ENCODE measurements around the gene PIP5K1C.

The PIP5K1C gene

GRCh38 chr19:3693025-3693925 is 7.0 kb downstream of the PIP5K1C start:
- Histone ChIP-seq H2AFZ (ENCODE audit: low read depth, low read length, severe bottlenecking) (no peak overlapping the region), H3K4me3 (ENCODE audit: insufficient read depth, low read length, poor library complexity, severe bottlenecking) (no peak overlapping the region), H3K36me3 (ENCODE audit: low read length) (no peaks in the 10 kb centered on the region), H3F3A (ENCODE audit: insufficient read depth) (no peaks in the 10 kb centered on the region), H3K9me2 (replicated peaks; ENCODE audit: insufficient read depth, low read length) (no peaks in the 10 kb centered on the region), H3K9ac (ENCODE audit: low read length) (no peak overlapping the region), H3K4me2 (ENCODE audit: low read depth, low read length, poor library complexity, severe bottlenecking) (no peak overlapping the region), H3K27ac (ENCODE audit: low read depth, low read length) (no peak overlapping the region), H3K27me3 (ENCODE audit: low read length) (no peaks in the 10 kb centered on the region), H3K79me2 (ENCODE audit: insufficient read depth, low read length) (no peaks in the 10 kb centered on the region), H4K20me1 (ENCODE audit: low read depth, low read length) (0 out of 2 replicates have a peak, but pooled peaks cover 3% of the 10 kb centered on the region), H3K9me3 (ENCODE audit: insufficient read depth, low read length) (no peaks in the 10 kb centered on the region)
- no peak for TF ChIP-seq EZH2phosphoT487 (conservative IDR thresholded peaks at IDR 0.05; ENCODE audit: low read length)
- TF ChIP-seq, protein P1, sequence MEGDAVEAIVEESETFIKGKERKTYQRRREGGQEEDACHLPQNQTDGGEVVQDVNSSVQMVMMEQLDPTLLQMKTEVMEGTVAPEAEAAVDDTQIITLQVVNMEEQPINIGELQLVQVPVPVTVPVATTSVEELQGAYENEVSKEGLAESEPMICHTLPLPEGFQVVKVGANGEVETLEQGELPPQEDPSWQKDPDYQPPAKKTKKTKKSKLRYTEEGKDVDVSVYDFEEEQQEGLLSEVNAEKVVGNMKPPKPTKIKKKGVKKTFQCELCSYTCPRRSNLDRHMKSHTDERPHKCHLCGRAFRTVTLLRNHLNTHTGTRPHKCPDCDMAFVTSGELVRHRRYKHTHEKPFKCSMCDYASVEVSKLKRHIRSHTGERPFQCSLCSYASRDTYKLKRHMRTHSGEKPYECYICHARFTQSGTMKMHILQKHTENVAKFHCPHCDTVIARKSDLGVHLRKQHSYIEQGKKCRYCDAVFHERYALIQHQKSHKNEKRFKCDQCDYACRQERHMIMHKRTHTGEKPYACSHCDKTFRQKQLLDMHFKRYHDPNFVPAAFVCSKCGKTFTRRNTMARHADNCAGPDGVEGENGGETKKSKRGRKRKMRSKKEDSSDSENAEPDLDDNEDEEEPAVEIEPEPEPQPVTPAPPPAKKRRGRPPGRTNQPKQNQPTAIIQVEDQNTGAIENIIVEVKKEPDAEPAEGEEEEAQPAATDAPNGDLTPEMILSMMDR (IDR thresholded peaks at IDR 0.05; ENCODE audit: insufficient read depth, low read length, poor library complexity, severe bottlenecking), result no peak

DNA sequence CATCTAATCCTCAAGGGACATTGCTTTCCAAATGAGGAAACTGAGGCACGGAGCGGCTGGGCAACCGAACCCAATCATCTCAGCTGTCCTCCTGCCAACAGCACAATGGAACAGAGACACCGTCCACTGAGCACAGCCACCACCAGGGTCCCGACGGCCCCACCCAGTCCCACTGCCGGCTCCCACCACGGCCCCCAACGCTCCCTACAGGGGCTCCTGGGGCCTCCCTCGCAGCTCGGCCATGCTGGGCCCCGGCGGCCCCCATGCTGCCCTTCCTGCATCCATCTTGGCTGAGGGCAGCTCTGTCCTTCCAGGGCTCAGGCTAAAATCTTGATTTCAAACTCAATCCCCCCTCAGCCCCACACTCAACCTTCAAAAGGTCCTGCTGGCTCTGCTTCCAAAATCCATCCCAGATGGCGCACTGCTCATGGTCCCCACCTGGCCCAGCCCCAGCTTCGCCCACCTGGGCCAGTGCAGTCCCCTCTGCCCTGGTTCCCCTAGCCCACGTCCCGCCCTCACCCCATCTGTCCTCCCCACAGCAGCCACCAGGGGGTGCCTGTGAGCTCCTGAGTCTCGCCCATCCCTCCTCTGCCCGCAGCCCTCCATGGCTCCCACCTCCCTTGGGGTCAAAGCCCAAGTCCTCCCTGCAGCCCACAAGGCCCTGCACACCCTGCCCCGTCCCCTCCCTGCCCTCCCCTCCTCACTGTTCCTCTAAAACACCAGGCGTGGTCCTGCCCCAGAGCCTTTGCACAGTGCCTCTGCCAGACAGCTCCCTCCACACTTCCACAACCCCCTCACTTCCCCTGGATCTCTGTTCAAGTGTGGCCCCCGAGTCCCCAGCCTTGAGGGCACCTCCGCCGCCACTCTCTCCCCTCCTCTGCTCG is 7.9 kb downstream of the PIP5K1C start:
- Histone ChIP-seq H3K9ac (ENCODE audit: low read length) (no peak overlapping the region), H3K27ac (ENCODE audit: low read depth, low read length) (no peak overlapping the region), H3K36me3 (ENCODE audit: low read length) (no peaks in the 10 kb centered on the region), H2AFZ (ENCODE audit: low read depth, low read length, severe bottlenecking) (no peak overlapping the region), H3K9me3 (ENCODE audit: insufficient read depth, low read length) (no peaks in the 10 kb centered on the region), H3K27me3 (ENCODE audit: low read length) (no peaks in the 10 kb centered on the region), H4K20me1 (ENCODE audit: low read depth, low read length) (0 out of 2 replicates have a peak, but pooled peaks cover 3% of the 10 kb centered on the region), H3K4me2 (ENCODE audit: low read depth, low read length, poor library complexity, severe bottlenecking) (no peak overlapping the region), H3K79me2 (ENCODE audit: insufficient read depth, low read length) (no peaks in the 10 kb centered on the region), H3K9me2 (replicated peaks; ENCODE audit: insufficient read depth, low read length) (no peaks in the 10 kb centered on the region), H3F3A (ENCODE audit: insufficient read depth) (no peaks in the 10 kb centered on the region), H3K4me3 (ENCODE audit: insufficient read depth, low read length, poor library complexity, severe bottlenecking) (no peak overlapping the region)
- TF ChIP-seq, protein P1 (IDR thresholded peaks at IDR 0.05; ENCODE audit: insufficient read depth, low read length, poor library complexity, severe bottlenecking), result peak; percentile 50
- no peak for TF ChIP-seq EZH2phosphoT487 (conservative IDR thresholded peaks at IDR 0.05; ENCODE audit: low read length)

DNA sequence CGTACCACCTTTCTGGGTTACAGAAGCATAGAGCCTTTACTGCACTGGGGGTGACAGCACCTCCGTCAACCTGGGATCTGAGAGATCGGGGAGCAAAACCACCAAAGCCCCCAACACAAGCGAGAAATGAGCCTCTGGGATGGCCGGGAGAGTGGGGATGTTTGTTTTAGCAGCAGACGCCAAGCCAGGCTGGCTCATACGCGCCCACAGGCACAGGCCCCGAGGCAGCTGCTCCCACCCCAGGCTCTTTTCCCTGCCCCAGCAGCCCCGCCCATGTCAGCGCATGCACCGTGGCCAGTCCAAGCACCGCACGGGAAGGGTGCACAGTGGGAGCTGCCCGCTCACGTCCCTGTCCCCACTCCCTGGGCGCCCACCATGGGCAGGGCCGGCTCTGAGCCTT is 8.5 kb downstream of the PIP5K1C start:
- no peak for TF ChIP-seq EZH2phosphoT487 (conservative IDR thresholded peaks at IDR 0.05; ENCODE audit: low read length)
- TF ChIP-seq, protein P1 (IDR thresholded peaks at IDR 0.05; ENCODE audit: insufficient read depth, low read length, poor library complexity, severe bottlenecking), result no peak
- H4K20me1 ChIP-seq (ENCODE audit: low read depth, low read length), result 0 out of 2 replicates have a peak, but pooled peaks cover 3% of the 10 kb centered on the region
- H2AFZ ChIP-seq (ENCODE audit: low read depth, low read length, severe bottlenecking), result no peak overlapping the region
- no peaks in the 10 kb centered on the region for H3F3A ChIP-seq (ENCODE audit: insufficient read depth)
- no peaks in the 10 kb centered on the region for H3K79me2 ChIP-seq (ENCODE audit: insufficient read depth, low read length)
- H3K4me3 ChIP-seq (ENCODE audit: insufficient read depth, low read length, poor library complexity, severe bottlenecking), result no peak overlapping the region
- H3K27ac ChIP-seq (ENCODE audit: low read depth, low read length), result no peak overlapping the region
- H3K4me2 ChIP-seq (ENCODE audit: low read depth, low read length, poor library complexity, severe bottlenecking), result no peak overlapping the region
- no peaks in the 10 kb centered on the region for H3K27me3 ChIP-seq (ENCODE audit: low read length)
- no peaks in the 10 kb centered on the region for H3K9me3 ChIP-seq (ENCODE audit: insufficient read depth, low read length)
- no peaks in the 10 kb centered on the region for H3K9me2 ChIP-seq (replicated peaks; ENCODE audit: insufficient read depth, low read length)
- H3K9ac ChIP-seq (ENCODE audit: low read length), result no peak overlapping the region
- no peaks in the 10 kb centered on the region for H3K36me3 ChIP-seq (ENCODE audit: low read length)
